Midbrain (tissue), 1 donor: ENCODE results near the gene PCDHB16.

ENCODE experiments used
- DNase-seq: peaks from one replicate; lab custom pipeline; 2025; lab: John Stamatoyannopoulos, UW

The PCDHB16 gene

DNA sequence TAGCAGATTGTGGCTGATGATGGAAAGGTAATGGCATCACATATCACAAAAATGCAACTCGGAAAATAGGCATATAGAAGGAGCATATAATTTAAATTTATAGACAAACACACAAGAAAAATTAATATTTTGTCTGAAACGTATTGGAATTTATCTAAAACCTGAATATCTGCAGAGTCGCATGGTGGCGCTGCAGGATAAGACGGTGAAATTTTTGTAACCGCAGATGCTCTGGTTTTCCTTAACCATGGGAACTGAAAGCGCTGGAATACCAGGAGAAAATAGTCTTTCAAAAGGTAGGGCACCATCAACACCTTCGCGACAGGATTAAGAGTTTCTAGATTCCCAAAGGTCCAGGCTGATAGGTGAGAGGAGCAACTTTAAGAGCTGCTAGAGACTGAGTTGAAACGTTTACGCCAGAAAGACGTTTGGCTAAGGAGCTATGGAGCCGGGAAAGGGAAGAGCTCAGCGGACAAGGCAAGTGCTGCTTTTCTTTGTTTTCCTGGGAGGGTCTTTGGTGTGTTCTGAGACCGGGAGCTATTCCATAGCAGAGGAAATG, 52.0 kb downstream of the PCDHB16 start:
- no peak for DNase-seq
